Measurements from ENCODE around the gene FAM110C.

The FAM110C gene

DNA sequence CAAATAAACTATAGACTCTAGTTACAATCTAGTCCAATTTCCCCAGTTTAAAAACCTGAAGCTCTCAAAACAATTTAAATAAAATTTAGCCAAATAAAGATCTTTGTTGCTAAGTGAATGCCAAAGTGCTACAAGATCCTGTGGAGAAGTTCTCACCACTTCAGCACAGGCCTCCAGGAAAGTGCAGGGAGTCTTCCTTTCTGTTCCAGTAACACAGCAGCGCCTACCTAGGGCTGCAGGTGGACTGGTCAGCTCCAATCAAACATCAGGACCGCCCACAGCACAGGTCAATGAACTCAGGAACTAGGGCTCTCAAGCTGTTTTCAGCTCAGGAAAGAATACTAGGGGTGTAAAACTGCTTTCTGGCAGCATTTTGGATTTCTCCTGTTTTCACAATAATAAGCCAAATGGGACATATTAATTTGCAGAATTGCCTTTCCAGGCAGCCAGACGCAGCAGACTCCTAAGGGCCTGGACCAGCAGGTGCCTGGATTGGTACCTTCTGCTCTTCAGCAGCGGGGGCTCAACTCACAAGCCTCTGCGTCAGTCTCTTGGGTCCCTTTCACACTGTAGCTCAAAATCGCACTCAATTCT is 1.5 kb downstream of the FAM110C start:
- TF ChIP-seq, protein P1, sequence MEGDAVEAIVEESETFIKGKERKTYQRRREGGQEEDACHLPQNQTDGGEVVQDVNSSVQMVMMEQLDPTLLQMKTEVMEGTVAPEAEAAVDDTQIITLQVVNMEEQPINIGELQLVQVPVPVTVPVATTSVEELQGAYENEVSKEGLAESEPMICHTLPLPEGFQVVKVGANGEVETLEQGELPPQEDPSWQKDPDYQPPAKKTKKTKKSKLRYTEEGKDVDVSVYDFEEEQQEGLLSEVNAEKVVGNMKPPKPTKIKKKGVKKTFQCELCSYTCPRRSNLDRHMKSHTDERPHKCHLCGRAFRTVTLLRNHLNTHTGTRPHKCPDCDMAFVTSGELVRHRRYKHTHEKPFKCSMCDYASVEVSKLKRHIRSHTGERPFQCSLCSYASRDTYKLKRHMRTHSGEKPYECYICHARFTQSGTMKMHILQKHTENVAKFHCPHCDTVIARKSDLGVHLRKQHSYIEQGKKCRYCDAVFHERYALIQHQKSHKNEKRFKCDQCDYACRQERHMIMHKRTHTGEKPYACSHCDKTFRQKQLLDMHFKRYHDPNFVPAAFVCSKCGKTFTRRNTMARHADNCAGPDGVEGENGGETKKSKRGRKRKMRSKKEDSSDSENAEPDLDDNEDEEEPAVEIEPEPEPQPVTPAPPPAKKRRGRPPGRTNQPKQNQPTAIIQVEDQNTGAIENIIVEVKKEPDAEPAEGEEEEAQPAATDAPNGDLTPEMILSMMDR (IDR thresholded peaks at IDR 0.05; ENCODE audit: low read depth, low read length, missing control alignments), result no peak
- in situ Hi-C loops (cut with HindIII; ENCODE audit: low sequenced_read_pairs), result no loop called here
- DNase-seq (ENCODE audit: low read depth), result no peak
- H3K4me3 ChIP-seq (ENCODE audit: low read depth, low read length), result no peak overlapping the region

DNA sequence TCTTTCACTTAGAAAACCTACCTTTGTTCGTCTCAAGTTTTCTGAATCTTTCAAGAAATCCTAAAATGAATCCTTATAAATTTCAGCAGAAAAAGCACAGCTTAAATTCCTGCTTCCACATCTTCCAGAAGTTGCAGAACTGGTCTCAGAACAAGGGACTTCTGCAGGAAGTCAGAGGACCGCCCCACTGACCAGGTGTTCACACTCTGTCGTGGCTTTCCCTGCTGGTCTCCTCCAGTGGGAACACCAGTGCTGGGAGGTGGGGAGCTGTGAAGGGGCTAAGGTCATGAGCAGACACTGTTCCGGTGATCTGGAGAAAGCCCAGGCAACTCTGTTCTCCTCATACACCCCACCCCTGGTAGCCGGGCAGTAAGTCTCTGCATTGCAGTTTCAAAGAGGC is 3.5 kb downstream of the FAM110C start:
- TF ChIP-seq, protein P1 (IDR thresholded peaks at IDR 0.05; ENCODE audit: low read depth, low read length, missing control alignments), result no peak

DNA sequence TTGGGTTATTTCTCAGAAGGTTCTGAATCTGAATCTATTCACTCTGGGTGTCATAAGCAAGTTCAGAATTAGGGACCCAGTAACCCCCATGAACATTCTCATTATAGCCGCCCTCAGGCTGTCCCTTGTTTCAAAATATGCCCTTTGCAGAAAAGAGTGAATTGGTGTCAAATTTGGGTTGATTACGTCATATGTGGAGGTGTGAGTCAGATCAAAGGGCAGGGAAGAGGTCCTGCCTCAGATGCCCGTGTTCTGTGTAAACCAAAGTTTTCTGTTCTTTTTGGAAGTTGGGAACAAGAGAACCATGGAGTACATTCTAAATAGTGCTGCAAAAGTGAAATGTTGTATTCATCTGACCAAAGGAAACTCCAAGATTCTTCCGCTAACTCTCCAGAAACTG is 5.8 kb downstream of the FAM110C start:
- no peak for DNase-seq (ENCODE audit: low read depth)
- no peak overlapping the region for H3K4me3 ChIP-seq (ENCODE audit: low read depth, low read length)
- TF ChIP-seq, protein P1 (IDR thresholded peaks at IDR 0.05; ENCODE audit: low read depth, low read length, missing control alignments), result no peak
- in situ Hi-C loops (cut with HindIII; ENCODE audit: low sequenced_read_pairs), result no loop called here

More for the DNA sequence above, 3.5 kb downstream of the FAM110C start:
- no peak overlapping the region for H3K4me3 ChIP-seq (ENCODE audit: low read depth, low read length)
- in situ Hi-C loops (cut with HindIII; ENCODE audit: low sequenced_read_pairs), result no loop called here
- no peak for DNase-seq (ENCODE audit: low read depth)

DNA sequence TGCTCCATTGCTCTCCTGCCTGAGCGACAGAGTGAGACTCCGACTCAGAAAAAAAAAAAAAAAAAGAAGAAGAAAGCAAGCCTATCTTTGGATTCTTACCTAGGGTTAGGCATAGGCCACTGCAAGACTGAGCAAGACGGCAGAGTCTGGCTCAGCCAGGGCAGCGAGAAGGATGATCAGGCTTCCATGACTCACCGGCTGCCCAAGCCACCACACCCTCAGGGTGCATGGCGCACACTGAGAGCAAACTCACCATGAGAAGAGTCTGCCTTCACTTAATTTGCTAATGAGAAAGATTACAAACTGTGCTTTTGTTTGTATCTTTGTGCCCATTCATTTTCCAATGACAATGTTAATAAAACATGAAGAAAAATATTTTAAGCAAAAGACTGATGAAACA is 8.2 kb downstream of the FAM110C start:
- in situ Hi-C loops (cut with HindIII; ENCODE audit: low sequenced_read_pairs), result no loop called here
- TF ChIP-seq, protein P1 (IDR thresholded peaks at IDR 0.05; ENCODE audit: low read depth, low read length, missing control alignments), result no peak
- no peak for DNase-seq (ENCODE audit: low read depth)
- H3K4me3 ChIP-seq (ENCODE audit: low read depth, low read length), result no peak overlapping the region

DNA sequence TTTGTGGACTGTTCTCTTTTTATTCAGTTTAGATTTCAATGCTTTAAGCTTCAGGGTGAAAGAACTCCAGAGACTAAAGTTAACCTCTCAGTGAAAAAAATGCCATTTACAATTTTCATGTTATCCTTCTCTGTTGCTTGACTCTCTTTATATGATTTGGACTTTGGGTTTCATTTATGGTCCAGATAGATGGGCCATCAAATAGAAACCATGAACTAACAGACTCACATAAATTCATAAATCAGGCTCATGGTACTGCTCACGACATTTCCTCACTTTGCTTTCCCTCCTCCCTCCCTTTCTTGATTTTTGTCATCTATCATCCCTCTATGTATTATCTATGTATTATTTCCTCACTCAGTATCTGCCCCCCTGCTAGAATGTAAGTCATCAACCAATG is 10.0 kb downstream of the FAM110C start:
- no peak for DNase-seq (ENCODE audit: low read depth)
- TF ChIP-seq, protein P1 (IDR thresholded peaks at IDR 0.05; ENCODE audit: low read depth, low read length, missing control alignments), result no peak
- no peak overlapping the region for H3K4me3 ChIP-seq (ENCODE audit: low read depth, low read length)
- in situ Hi-C loops (cut with HindIII; ENCODE audit: low sequenced_read_pairs), result no loop called here

DNA sequence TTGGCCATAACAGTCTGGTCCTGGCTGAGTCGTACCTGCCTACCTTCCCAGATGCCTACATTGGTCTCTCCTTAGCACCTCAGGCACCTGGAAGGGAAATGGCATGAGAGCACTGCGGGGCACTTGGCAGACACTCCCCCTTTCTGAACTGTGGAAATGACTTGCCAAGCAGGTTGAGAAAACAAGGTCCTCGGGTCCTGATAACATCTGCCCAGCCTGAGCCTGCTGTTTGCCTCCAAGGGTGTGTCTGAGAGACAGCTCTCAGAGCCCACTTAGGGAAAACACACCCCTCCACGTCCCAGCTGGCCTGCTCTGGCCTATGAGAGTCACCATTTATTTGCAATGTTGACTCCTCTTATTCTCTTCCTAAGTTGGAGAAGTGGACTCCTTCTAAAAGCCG is 10.5 kb downstream of the FAM110C start:
- DNase-seq (ENCODE audit: low read depth), result no peak
- in situ Hi-C loops (cut with HindIII; ENCODE audit: low sequenced_read_pairs), result no loop called here
- H3K4me3 ChIP-seq (ENCODE audit: low read depth, low read length), result no peak overlapping the region
- TF ChIP-seq, protein P1 (IDR thresholded peaks at IDR 0.05; ENCODE audit: low read depth, low read length, missing control alignments), result no peak
